ENCODE results near the gene SMG9. TPM values are rescaled to one million over a fixed set of nuclear protein-coding genes. Genes with fewer than 3 reads are reported as not detected.

The SMG9 gene, protein sequence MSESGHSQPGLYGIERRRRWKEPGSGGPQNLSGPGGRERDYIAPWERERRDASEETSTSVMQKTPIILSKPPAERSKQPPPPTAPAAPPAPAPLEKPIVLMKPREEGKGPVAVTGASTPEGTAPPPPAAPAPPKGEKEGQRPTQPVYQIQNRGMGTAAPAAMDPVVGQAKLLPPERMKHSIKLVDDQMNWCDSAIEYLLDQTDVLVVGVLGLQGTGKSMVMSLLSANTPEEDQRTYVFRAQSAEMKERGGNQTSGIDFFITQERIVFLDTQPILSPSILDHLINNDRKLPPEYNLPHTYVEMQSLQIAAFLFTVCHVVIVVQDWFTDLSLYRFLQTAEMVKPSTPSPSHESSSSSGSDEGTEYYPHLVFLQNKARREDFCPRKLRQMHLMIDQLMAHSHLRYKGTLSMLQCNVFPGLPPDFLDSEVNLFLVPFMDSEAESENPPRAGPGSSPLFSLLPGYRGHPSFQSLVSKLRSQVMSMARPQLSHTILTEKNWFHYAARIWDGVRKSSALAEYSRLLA
- total RNA-seq, result 12.5 and 19.8 TPM in 2 replicates

DNA sequence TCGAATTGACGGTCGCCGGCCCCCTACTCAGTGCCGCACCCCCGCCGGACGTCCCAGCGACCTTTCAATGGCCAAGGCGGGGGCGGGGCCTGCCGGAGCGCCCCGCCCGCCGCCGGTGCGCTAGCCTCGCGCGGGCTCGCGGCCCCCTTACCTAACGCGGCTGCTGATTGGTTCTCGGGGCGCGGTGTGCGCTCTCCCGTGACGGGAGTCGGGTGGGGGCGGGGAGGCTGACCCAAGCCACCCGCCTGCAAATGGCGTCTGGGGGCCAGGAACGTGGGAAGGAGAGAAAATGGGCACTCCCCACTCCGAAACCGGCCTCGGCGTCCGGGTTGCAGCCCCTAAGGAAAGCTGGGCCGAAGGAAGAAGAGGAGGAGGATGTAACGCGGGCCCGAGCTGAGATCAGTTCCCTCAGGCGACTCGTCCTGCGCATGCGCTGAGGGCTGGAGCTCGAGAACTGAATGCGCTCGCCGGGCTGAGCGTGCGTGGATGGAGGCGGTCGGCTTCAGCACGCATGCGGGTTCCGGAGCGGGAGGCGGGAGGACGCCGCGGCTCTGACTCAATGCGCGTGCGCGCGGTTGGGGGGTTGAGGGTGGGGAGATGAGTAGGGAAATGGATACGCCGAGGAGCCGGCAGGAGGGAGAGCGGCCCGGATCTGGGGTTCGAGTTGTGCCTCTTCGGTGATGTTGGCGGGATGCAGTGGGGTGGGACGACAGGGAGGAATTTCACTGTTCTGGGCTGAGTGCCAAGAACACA is at the start of gene SMG9:
Gene SMG9 (minus strand): TSS at position 460 of the 753 bp plus-strand sequence. CDS start 4,221 bp downstream, outside the sequence.

DNA sequence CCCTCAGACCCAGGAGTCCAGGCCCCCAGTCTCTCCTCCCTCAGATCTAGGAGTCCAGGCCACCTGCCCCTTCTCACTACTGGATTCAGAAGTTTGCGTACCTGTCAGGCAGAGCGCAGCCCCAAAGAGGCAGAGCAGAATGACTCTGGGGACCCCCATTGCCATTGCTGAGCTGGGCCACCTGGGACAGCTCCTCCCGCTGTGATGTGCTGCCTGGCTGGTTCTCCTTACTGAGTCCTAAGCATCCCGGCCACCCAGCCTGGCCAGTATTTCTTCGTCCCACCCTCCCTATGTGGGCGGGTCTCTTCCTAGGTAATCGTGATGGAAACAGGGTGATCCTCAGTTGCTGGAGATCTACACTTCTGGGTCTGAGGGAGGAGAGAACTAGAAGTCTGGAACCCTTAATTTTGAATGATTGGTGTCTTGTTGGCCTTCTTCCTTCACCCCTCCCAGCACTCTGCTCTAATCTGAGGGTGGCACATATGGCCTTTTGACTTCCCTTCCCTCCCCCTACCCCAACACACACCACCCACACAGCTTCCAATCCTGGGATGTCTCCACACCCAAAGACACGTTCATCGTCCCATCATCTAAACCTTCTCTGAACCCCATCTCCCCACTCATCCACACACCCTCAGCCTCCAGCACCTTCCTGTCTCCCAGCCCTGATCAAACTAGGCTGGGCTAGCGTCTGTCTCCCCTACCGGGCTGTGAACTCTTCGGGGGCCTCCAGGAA is 47.6 kb upstream of the SMG9 start, which contains the start of gene LYPD5:
Gene LYPD5 (minus strand): TSS at position 232 of the 736 bp plus-strand sequence. CDS start 67 bp downstream, at position 165.

GRCh38 chr19:43780706-43781525 is 26.2 kb upstream of the SMG9 start, which contains the start of gene KCNN4:
Gene KCNN4 (minus strand): TSS chr19:43780973. CDS start chr19:43780861, 112 bp downstream.

DNA sequence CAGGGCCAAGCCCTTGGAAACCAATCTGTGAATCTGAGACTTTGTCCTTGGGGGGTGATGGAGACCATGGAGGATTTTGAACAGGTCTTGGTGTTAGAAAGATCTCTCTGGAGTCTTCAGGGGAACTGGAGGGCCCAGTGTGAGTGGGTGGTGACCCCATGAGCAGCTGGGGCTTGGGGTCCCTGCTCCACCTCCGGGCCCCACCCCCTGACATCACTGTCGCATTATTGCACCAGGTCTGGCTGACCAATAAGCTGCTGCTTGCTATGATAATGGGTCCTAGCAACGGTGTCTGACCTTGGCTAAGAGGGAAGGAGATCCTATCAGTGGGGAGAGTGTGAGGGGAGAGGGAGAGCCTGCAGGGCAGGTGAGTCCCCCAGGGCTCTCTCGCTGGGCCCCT is 39.0 kb downstream of the SMG9 start, which contains the start of gene IRGC:
Gene IRGC (plus strand): TSS at position 301 of the 400 bp plus-strand sequence. CDS start 2,483 bp downstream, outside the sequence.

Other genes starting within 250 kb of the SMG9 start
- 65.0 and 94.2 TPM in 2 replicates for gene ETHE1, start 227.8 kb downstream of the SMG9 start, total RNA-seq
- gene ZNF575, start 221.8 kb downstream of the SMG9 start, total RNA-seq, result not detected in 2 replicates
- 14.7 and 21.8 TPM in 2 replicates for gene XRCC1, start 179.4 kb downstream of the SMG9 start, total RNA-seq
- gene PINLYP, start 179.2 kb downstream of the SMG9 start, total RNA-seq, result 0.65 and 1.8 TPM in 2 replicates
- 12.5 and 16.7 TPM in 2 replicates for gene IRGQ, start 158.8 kb downstream of the SMG9 start, total RNA-seq
- gene ZNF576, start 158.4 kb downstream of the SMG9 start, total RNA-seq, result 11.7 and 14.7 TPM in 2 replicates
- gene SRRM5, start 142.9 kb downstream of the SMG9 start, total RNA-seq, result not detected in 2 replicates
- gene ZNF428, start 135.3 kb downstream of the SMG9 start, total RNA-seq, result 30.7 and 45.0 TPM in 2 replicates
- gene CADM4, start 115.1 kb downstream of the SMG9 start, total RNA-seq, result 0.36 and 1.3 TPM in 2 replicates
- 57.7 and 67.7 TPM in 2 replicates for gene PLAUR, start 84.8 kb downstream of the SMG9 start, total RNA-seq
- gene IRGC, start 38.9 kb downstream of the SMG9 start, total RNA-seq, result not detected in 2 replicates
- not detected in 2 replicates for gene KCNN4, start 26.0 kb upstream of the SMG9 start, total RNA-seq
- 3.2 TPM in 1 of 2 replicates, not detected in the other for gene LYPD5, start 47.5 kb upstream of the SMG9 start, total RNA-seq
- 4.7 and 6.3 TPM in 2 replicates for gene ZNF283, start 72.4 kb upstream of the SMG9 start, total RNA-seq
- gene ZNF404, start 129.0 kb upstream of the SMG9 start, total RNA-seq, result 2.7 and 6.0 TPM in 2 replicates
- 4.7 and 9.4 TPM in 2 replicates for gene ZNF45, start 180.3 kb upstream of the SMG9 start, total RNA-seq
- 2.7 and 7.5 TPM in 2 replicates for gene ZNF221, start 196.3 kb upstream of the SMG9 start, total RNA-seq
- gene ZNF155, start 229.2 kb upstream of the SMG9 start, total RNA-seq, result 3.2 and 5.3 TPM in 2 replicates
- 1.5 and 2.5 TPM in 2 replicates for gene ZNF230, start 248.0 kb upstream of the SMG9 start, total RNA-seq

Data from cardiac atrium fibroblast (primary cell).